RKO (cell line): ENCODE data around the gene IRF5.
"Not testable (repeated sequence)": the region's sequence is repeated elsewhere in the genome, so short reads cannot be mapped to it uniquely, and the experiment has no call there.

Experiments used
- DNase-seq: peaks from one replicate; pipeline ENCODE4 v3.0.0-alpha.2; 2016; ENCODE audit warnings: low spot score

Gene IRF5

DNA sequence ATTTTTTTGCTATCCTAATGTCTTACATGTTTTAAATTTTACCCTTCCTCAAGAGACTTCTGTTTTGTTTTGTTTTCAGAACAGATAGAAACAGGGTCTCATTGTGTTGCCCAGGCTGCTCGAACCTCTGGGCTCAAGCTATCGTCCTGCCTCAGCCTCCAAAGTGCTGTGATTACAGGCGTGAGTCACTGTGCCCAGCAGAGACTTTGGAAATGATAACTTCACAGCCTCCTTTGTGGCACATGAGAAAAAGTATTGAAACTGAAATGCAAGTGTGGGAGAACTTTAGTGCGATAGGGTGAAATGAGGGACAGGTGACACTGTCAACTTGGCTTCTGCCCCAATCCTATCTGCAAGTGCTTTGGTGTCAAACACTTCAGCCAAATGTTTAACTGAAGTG is 21.6 kb downstream of the IRF5 start:
- DNase-seq = no peak

DNA sequence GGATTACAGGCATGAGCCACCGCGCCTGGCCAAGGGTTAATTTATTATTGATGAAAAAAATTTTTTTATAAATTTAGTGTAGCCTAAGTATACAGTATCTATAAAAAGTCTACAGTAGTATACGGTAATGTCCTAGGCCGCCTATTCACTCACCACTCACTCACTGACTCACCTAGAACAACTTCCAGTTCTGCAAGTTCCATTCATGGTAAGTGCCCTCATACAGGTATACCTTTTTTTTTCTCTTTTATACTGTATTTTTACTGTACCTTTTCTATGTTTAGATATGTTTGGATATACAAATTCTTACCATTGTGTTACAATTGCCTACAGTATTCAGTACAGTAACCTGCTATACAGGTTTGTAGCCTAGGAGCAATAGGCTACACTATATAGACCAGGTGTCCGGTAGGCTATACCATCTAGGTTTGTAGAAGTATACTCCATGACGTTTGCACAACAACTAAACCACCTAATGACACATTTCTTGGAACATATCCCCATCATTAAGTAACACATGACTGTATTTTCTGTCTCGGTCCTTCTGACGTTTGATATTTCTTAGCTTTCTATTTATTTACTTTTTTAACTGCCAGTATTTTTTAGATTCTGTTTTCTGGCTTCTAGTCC is 23.4 kb downstream of the IRF5 start:
- no peak for DNase-seq

DNA sequence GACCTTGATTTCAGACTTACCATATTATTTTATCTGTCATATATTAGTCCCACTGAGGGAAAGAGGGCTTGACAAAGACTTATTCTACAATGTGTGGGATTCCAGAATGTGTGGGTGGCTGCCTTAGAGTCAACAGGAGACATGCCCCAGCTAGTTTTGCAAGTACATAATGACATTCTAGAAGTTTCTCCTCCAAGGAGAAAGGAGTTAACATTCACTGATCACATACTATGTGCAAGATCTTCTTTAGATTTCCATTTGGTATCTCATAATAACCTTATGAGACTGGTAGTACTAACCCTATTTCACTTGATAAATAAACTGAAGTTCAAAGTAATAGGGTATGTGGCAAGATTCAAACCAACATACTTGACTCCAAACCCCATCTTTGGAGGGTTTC is 25.2 kb downstream of the IRF5 start:
- DNase-seq = no peak

DNA sequence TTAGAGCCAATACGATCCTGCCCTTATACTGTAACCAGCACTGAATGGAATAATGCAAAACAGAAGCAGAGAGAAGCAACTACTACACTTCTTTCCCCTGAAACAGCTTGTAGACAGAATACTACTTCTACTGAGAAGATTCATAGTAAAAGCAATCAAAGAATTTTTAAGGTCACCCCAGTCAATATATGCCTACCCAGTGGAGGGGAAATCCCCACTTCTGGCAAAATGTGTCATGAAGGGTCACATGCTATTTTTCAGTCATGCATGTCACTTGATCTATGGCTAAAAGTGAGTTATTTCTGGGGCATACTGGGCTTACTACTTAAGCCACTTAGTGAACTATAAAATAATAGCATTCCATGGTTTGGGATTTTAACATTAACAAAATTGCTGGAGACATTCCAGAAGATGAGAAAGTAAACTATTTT is 25.6 kb downstream of the IRF5 start:
- DNase-seq = no peak

DNA sequence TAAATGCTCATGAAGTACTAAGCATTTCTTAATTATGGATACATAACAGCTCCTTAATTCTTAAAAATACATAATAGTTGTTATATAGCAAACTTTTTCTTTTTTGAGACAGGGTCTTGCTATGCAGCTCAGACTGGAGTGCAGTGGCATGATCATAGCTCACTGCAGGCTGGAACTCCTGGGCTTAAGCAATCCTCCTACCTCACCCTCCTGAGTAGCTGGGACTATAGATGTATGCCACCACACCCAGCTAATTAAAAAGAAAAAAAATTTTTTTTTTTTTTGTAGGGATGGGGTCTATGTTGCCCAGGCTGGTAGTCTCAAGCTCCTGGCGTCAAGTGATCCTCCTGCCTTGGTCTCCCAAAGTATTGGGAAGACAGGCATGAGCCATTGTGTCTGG is 30.9 kb downstream of the IRF5 start:
- DNase-seq = no peak

DNA sequence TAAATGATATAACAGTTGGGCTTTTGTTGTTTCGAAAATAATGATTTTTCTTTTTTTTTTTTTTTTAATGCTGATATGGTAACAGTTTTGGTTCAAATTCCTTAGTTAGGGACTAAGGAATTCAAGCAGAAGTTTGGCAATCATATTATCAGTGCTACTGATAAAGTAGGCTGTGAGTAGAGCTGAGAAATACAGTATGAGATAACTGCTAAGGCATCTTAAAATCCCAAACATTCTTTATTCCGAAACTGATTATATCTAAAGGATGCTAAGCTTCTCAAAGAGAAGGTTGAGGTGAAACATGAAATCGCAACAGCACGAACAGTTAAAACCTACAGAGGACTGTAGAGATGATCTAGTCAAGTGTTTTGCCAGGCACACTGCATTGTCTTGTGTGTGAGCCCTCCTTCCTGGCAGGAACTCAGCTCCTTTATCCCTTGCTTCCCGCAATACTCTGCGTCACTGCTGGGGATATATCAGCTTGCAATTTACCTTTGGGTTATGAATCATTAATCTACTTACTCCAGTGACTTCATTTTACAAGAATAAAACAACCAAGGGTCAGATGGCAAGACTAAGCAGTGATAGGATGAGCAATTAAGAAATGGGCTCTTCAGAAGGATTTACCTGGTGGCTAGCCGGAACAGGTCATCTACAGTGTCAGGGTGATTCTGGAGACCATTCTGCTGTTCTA is 36.7 kb downstream of the IRF5 start:
- DNase-seq = no peak

DNA sequence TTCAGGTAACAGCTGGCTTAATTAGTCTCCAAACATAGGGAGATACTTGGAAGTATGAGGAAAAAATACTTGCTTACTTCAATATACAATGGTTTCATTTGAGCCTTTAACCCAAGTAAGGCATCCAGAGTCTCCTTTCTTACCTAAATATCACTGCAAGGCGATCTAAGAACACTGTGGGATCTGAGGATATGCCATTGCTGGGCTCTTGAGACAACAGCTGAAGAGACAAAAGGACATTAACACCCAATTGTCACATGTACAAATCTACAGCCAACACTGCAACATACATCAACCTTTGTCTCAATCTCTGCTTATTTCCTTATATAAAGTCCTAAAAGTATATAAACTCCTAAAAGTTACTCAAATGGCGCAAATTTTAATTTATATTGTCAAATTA is 44.4 kb downstream of the IRF5 start:
- no peak for DNase-seq

DNA sequence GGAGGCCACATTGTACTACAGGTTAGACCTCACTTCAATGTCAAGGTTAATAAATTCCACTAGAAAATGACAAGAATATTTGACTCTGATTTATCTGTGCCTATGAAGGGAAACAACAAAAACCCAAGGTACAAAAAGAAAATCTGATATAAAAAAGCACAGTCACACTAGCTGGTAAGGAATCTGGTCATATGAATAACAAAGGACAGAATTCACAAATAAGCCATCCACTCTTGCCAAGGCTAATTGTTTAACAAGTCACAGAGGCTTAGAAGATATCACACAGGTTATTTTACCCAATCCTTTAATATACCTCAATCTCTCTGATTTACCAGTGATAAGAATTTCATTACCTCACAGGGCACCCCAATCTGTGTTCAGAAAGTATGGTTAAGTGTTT is 47.9 kb downstream of the IRF5 start:
- DNase-seq = no peak

DNA sequence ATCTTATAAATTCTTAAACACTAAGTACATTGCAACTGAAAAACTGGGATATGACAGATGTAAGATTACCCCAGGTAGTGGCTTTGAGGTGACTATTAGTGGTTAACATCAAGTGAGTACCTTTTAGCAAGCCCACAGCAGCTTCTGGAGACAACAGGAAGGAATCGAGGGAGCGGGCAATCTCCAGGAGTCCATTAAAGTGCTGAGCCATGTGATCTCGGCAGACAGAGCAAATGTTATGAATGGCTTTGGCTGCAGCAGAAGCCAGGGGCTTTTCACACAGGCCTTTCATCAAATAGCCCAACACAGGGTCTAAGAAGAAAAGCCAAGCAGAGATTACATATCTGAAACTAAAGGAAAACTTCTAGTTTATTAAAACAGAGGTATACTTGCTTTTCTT is 48.9 kb downstream of the IRF5 start:
- no peak for DNase-seq

DNA sequence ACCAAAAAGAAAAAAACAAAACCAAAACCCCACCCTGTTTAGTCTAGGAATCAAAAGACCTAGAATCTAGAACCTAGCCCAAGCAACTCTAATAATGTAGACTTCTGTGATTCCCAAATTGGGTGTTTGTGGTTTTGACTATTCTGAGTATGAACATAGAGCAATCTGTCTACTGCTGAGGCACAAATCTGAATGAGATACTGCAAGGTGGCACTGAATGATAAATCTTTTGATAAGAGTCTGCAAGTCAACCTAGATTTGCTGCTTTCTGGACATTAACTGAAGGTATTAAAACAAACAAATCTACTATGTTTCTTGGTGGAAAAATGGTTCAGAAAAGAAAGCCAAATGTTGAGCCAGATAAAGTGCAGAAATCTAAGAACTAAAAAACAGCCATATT is 50.6 kb downstream of the IRF5 start:
- DNase-seq = no peak

DNA sequence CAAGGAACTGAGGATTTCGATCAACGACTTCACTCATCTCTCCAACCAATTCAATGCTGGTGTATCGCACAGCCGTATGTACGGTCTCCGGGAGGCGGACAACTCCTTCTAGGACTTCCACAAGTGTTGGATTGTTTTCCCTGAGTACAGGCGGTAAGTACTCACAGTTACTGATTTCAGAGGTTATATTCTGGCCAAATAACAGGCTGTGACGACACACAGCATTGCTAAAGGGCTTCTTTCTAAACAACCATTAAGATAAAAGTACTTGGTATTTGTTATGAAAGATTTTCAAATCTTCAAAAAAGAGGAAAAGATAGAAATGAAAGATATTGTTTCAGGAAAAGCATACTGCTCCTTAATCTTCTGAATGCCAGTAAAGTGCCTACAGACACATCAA is 52.2 kb downstream of the IRF5 start:
- no peak for DNase-seq

DNA sequence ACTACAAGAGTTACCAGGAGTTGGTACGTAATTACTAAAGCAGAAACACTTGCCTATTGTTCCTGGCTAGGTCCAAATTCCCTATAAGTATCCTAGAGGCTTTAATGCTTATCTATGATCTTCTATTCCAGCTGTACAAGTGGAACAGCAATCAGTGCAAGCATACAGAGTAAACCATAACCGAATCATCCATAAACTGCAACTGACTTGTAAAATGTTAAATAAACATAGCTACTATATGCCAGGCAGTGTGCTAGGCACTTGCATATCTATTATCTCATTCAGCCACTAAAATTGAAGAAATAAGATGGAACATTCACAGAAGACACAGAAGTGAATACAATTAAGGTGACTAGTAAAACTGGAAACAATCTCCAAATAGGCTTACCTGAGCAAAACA is 55.7 kb downstream of the IRF5 start:
- no peak for DNase-seq

DNA sequence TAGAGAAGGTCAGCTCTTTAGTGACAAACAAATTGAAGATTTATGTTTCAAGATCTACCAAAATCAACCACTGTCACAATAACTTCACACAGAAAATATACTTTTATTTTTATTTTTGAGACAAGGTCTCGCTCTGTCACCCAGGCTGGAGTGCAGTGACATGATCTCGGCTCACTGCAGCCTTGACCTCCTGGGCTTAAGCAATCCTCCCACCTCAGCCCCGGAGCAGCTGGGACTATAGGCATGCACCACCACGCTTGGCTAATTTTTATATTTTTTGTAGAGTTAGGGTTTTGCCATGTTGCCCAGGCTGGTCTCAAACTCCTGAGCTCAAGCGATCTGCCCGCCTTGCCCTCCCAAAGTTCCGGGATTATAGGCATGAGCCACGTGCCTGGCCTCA is 56.8 kb downstream of the IRF5 start:
- DNase-seq = not testable (repeated sequence)

DNA sequence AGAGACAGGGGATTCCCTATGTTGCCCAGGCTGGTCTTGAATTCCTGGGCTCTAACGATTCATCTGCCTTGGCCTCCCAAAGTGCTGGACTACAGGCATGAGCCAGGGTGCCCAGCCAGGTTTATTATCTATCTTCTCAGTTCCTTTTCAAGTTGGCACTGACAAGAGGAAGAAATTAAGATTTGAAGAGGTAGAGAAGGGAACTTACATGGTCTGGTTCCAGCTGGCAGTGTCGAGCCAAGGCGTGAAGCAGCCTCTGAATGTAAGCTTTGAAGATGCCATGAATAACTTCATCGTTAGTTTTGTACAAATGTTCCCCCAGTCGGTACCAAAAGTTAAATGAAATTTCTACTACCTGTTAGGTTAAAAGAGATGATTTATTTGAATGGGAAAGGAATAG is 59.5 kb downstream of the IRF5 start:
- no peak for DNase-seq
